DOHH2 (cell line): ENCODE data around the gene TRIOBP.
A peak's percentile ranks its signal among the peaks of the same experiment; 100 is the strongest.

Experiments used
- H3F3A ChIP-seq: fragments of 200-600 bp; sonication (generic), shearing (Covaris generic); 2 replicates; pipeline ENCODE4 v1.6.0; 2016; ENCODE audit warnings: antibody characterized with exemption, mild to moderate bottlenecking; ENCODE audit not compliant: control insufficient read depth, insufficient read depth
- H3K27ac ChIP-seq: fragments of 200-600 bp; sonication (generic); 2 replicates; pipeline ENCODE4 v1.5.1; 2014; ENCODE audit warnings: low read depth, mild to moderate bottlenecking, low read length, moderate library complexity
- H3K27me3 ChIP-seq: fragments of 200-600 bp; sonication (generic); 2 replicates; pipeline ENCODE4 v1.6.1; 2014; ENCODE audit warnings: mild to moderate bottlenecking, low read length, mixed read lengths; ENCODE audit not compliant: control insufficient read depth
- H3K36me3 ChIP-seq: fragments of 200-600 bp; sonication (generic); 2 replicates; pipeline ENCODE4 v1.6.1; 2014; ENCODE audit warnings: mild to moderate bottlenecking, low read length, moderate library complexity, mixed read lengths; ENCODE audit not compliant: control insufficient read depth
- H3K4me1 ChIP-seq: fragments of 200-600 bp; sonication (generic); 2 replicates; pipeline ENCODE4 v1.6.1; 2014; ENCODE audit warnings: mild to moderate bottlenecking, low read length, mixed read lengths; ENCODE audit not compliant: control insufficient read depth
- H3K4me2 ChIP-seq: fragments of 200-600 bp; sonication (generic); 2 replicates; pipeline ENCODE4 v1.6.0; 2014; ENCODE audit warnings: mild to moderate bottlenecking, low read length, moderate library complexity
- H3K4me3 ChIP-seq: fragments of 200-600 bp; sonication (generic); 2 replicates; pipeline ENCODE4 v1.5.1; 2014; ENCODE audit warnings: mild to moderate bottlenecking, low read length, mixed read lengths
- H3K79me2 ChIP-seq: fragments of 200-600 bp; sonication (generic); 2 replicates; pipeline ENCODE4 v1.6.1; 2014; ENCODE audit warnings: mild to moderate bottlenecking, low read length, mixed read lengths; ENCODE audit not compliant: control insufficient read depth
- H3K9me2 ChIP-seq: fragments of 200-600 bp; sonication (generic); replicated peaks from 2 replicates; pipeline ENCODE4 v1.6.1; 2014; ENCODE audit warnings: mild to moderate bottlenecking, low read length, mixed read lengths; ENCODE audit not compliant: control insufficient read depth
- H3K9me3 ChIP-seq: fragments of 200-600 bp; sonication (generic); 2 replicates; pipeline ENCODE4 v1.6.1; 2014; ENCODE audit warnings: antibody characterized with exemption, low read length, mixed read lengths; ENCODE audit not compliant: control insufficient read depth, insufficient read depth
- H4K20me1 ChIP-seq: fragments of 200-600 bp; sonication (generic); 2 replicates; pipeline ENCODE4 v1.6.0; 2014; ENCODE audit warnings: low read depth, mild to moderate bottlenecking, antibody characterized with exemption, low read length, moderate library complexity; ENCODE audit not compliant: control insufficient read depth, insufficient read depth
- CTCF ChIP-seq: fragments of 200-600 bp; sonication (generic); IDR thresholded peaks from one replicate; pipeline ENCODE4 v1.5.1; 2014; ENCODE audit warnings: antibody characterized with exemption, mild to moderate bottlenecking, low read depth, low read length; ENCODE audit not compliant: poor library complexity, severe bottlenecking
- EZH2phosphoT487 ChIP-seq: fragments of 200-600 bp; sonication (generic); IDR thresholded peaks from 2 replicates; pipeline ENCODE4 v1.6.1; 2017; ENCODE audit warnings: borderline replicate concordance, mild to moderate bottlenecking, antibody characterized with exemption, low read length, moderate library complexity, mixed read lengths

The TRIOBP gene

GRCh38 chr22:37746366-37747079 is 49.7 kb downstream of the TRIOBP start:
- TF ChIP-seq EZH2phosphoT487 (no peak), CTCF (no peak)
- peak overlapping the region; percentile 97 for H3K4me3 ChIP-seq
- H3K27ac ChIP-seq = peak overlapping the region; percentile 61
- H3F3A ChIP-seq = no peaks in the 10 kb centered on the region
- no peaks in the 10 kb centered on the region for H4K20me1 ChIP-seq
- no peaks in the 10 kb centered on the region for H3K9me2 ChIP-seq
- no peaks in the 10 kb centered on the region for H3K27me3 ChIP-seq
- peaks cover 46% of the 10 kb centered on the region for H3K79me2 ChIP-seq
- H3K4me1 ChIP-seq = peaks cover 18% of the 10 kb centered on the region
- H3K9me3 ChIP-seq = no peaks in the 10 kb centered on the region
- H3K36me3 ChIP-seq = peaks cover 6% of the 10 kb centered on the region
- peak overlapping the region; percentile 79 for H3K4me2 ChIP-seq

- Histone ChIP-seq H3K79me2 (peaks cover 46% of the 10 kb centered on the region), H3K27ac (no peak overlapping the region)
These were observed 50.3 kb downstream of the TRIOBP start for GRCh38 chr22:37747080-37747714.

GRCh38 chr22:37747715-37748100 is 50.9 kb downstream of the TRIOBP start:
- Histone ChIP-seq H3K9me3 (no peaks in the 10 kb centered on the region), H3F3A (no peaks in the 10 kb centered on the region), H3K9me2 (no peaks in the 10 kb centered on the region), H3K4me2 (peak overlapping the region; percentile 79), H3K4me3 (peak overlapping the region; percentile 97), H3K36me3 (peaks cover 6% of the 10 kb centered on the region), H3K27me3 (no peaks in the 10 kb centered on the region), H3K4me1 (peaks cover 18% of the 10 kb centered on the region), H3K79me2 (peaks cover 46% of the 10 kb centered on the region), H3K27ac (no peak overlapping the region), H4K20me1 (no peaks in the 10 kb centered on the region)
- TF ChIP-seq CTCF = no peak
- no peak for TF ChIP-seq EZH2phosphoT487

More at GRCh38 chr22:37747080-37747714, 50.3 kb downstream of the TRIOBP start:
- no peaks in the 10 kb centered on the region for H4K20me1 ChIP-seq
- no peaks in the 10 kb centered on the region for H3K27me3 ChIP-seq
- peak overlapping the region; percentile 97 for H3K4me3 ChIP-seq
- no peaks in the 10 kb centered on the region for H3K9me2 ChIP-seq
- peaks cover 6% of the 10 kb centered on the region for H3K36me3 ChIP-seq
- peak overlapping the region; percentile 79 for H3K4me2 ChIP-seq
- no peaks in the 10 kb centered on the region for H3K9me3 ChIP-seq
- TF ChIP-seq EZH2phosphoT487 (no peak), CTCF (no peak)
- H3F3A ChIP-seq = no peaks in the 10 kb centered on the region
- peaks cover 18% of the 10 kb centered on the region for H3K4me1 ChIP-seq
